ENCODE measurements around the gene TGFBR3.
"Not testable (repeated sequence)": the region's sequence is repeated elsewhere in the genome, so short reads cannot be mapped to it uniquely, and the experiment has no call there.

TGFBR3 gene

GRCh38 chr1:91674107-91674506 is 211.8 kb downstream of the TGFBR3 start:
- DNase-seq (ENCODE audit: low read depth in 2 of 2) = no peak
- TF ChIP-seq CTCF (IDR thresholded peaks at IDR 0.05; ENCODE audit: low read depth, low read length) = no peak

GRCh38 chr1:91673613-91674012 is 212.3 kb downstream of the TGFBR3 start:
- H3K4me3 ChIP-seq (replicated peaks in 1 of 2; ENCODE audit: low read depth in 2 of 2, low read length in 2 of 2) = no peak overlapping the region
- DNase-seq (ENCODE audit: low read depth in 2 of 2) = peak; percentile 49 to 69
- TF ChIP-seq CTCF (IDR thresholded peaks at IDR 0.05; ENCODE audit: low read depth, low read length) = no peak

More at GRCh38 chr1:91674107-91674506, 211.8 kb downstream of the TGFBR3 start:
- H3K4me3 ChIP-seq (replicated peaks in 1 of 2; ENCODE audit: low read depth in 2 of 2, low read length in 2 of 2) = no peak overlapping the region

GRCh38 chr1:91672601-91673161 is 213.3 kb downstream of the TGFBR3 start:
- H3K4me3 ChIP-seq (replicated peaks in 1 of 2; ENCODE audit: low read depth in 2 of 2, low read length in 2 of 2) = no peak overlapping the region
- no peak for TF ChIP-seq CTCF (IDR thresholded peaks at IDR 0.05; ENCODE audit: low read depth, low read length)
- DNase-seq (ENCODE audit: low read depth in 2 of 2) = no peak

GRCh38 chr1:91670781-91671180 is 215.2 kb downstream of the TGFBR3 start:
- DNase-seq (ENCODE audit: low read depth in 2 of 2) = no peak
- no peak for TF ChIP-seq CTCF (IDR thresholded peaks at IDR 0.05; ENCODE audit: low read depth, low read length)
- H3K4me3 ChIP-seq (replicated peaks in 1 of 2; ENCODE audit: low read depth in 2 of 2, low read length in 2 of 2) = no peak overlapping the region

GRCh38 chr1:91669584-91670350 is 216.2 kb downstream of the TGFBR3 start:
- no peak overlapping the region for H3K4me3 ChIP-seq (replicated peaks in 1 of 2; ENCODE audit: low read depth in 2 of 2, low read length in 2 of 2)
- DNase-seq (ENCODE audit: low read depth in 2 of 2) = no peak
- TF ChIP-seq CTCF (IDR thresholded peaks at IDR 0.05; ENCODE audit: low read depth, low read length) = no peak

- not testable (repeated sequence) for H3K4me3 ChIP-seq (replicated peaks in 1 of 2; ENCODE audit: low read depth in 2 of 2, low read length in 2 of 2)
- DNase-seq (ENCODE audit: low read depth in 2 of 2) = peak; percentile 52 to 67
These were observed 219.3 kb downstream of the TGFBR3 start for GRCh38 chr1:91666651-91667050.

GRCh38 chr1:91661121-91661520 is 224.8 kb downstream of the TGFBR3 start:
- no peak overlapping the region for H3K4me3 ChIP-seq (replicated peaks in 1 of 2; ENCODE audit: low read depth in 2 of 2, low read length in 2 of 2)
- DNase-seq (ENCODE audit: low read depth in 2 of 2) = no peak
- TF ChIP-seq CTCF (IDR thresholded peaks at IDR 0.05; ENCODE audit: low read depth, low read length) = no peak

Measured in cardiac fibroblast (primary cell).